Stimulated activated CD4-positive, alpha-beta T cell treated with anti-CD3 and anti-CD28 coated beads, Interleukin-2, amount 100 ng/mL, for 4 hours (primary cell): Measurements from ENCODE around the gene RTN1.

Experiments used
- DNase-seq: peaks from one replicate; pipeline ENCODE4 v3.0.0-alpha.2; 2020; ENCODE audit warnings: low read depth

Gene RTN1

DNA sequence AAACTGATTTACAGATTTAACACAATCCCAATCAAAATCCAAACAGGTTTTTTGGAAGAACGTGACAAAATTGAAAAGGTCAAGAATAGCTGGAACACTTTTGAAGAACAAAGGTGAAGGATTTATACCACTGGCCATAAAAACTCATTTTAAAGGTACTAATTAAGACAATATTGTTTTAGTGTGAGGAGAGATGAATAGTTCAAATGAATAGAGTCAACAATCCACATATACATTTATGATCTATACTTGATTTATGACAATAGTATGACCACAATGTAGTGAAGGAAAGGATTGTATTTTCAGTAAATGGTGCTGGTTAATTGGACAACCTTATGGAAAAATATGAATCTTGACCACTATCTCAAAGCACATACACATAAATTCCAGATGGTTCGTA, 323.3 kb downstream of the RTN1 start:
- DNase-seq: no peak
